NCI-H146 treated with DMSO at 0.1 percent for 48 hours (cell line): ENCODE data around the gene MYO16.

Experiments
- DNase-seq: peaks from one replicate; lab custom pipeline; 2025; ENCODE audit not compliant: unreplicated experiment; lab: John Stamatoyannopoulos, UW

The MYO16 gene

GRCh38 chr13:109166804-109167203 is 537.4 kb downstream of the MYO16 start:
- DNase-seq, result no peak

DNA sequence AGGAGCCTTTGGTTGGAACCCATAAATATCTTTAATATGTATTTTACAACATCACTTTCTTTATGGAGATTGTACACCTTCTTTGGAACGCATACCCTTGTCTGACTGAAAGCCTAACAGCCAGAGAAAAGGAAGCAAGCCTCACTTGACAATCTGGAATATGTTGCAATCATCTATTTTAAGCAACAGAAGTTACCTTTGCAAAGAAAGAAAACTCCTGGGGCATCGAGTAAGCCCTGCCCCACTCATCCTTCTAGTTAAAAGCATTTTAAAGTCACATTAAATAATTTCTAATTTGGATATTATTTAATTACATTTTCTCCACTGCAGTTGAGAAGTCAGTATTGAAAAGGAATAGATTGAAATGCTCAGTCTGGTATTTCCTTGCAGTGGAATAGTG is 542.7 kb downstream of the MYO16 start:
- DNase-seq, result no peak

DNA sequence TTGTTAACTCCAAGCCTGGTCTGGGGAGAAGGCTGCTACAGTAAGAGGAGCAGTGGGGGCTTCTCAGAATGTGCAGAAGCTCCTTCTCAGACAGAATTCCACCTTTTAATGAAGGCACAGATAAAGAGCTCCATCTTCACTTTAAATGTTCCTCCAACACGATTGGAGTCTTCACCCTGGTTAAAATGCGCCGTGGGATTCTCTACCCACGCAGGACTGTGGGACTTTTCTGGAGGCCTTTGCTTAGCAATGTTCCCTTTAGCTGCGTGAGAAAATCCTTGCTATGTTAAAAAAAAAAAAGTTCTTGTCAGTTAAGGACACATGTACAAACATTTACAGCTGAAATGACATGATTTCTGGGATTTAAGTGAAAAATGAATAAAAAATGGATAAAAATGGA is 546.3 kb downstream of the MYO16 start:
- no peak for DNase-seq

DNA sequence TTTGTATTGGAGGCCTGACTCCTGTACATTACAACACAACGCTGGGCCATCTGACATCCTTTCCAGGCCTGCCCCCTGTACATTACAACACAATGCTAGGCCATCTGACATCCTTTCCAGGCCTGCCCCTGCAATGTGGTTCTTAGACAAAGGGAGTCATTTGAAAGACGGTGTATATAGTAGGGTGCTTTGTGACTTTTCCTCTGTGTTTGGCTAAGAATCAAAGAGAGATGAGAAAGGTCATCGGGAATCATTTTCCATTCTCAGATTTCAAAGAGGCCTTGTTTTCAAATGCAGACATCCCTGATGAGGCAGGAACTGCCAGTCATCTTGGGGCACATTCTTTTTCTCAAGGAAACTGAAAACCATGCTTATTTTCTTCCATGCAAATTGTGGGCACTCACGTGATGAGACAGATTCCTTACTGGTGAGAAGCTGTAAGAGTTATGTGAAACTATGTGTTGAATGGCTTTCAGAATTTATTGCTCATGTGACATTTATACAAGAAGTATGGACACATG is 551.6 kb downstream of the MYO16 start:
- no peak for DNase-seq

DNA sequence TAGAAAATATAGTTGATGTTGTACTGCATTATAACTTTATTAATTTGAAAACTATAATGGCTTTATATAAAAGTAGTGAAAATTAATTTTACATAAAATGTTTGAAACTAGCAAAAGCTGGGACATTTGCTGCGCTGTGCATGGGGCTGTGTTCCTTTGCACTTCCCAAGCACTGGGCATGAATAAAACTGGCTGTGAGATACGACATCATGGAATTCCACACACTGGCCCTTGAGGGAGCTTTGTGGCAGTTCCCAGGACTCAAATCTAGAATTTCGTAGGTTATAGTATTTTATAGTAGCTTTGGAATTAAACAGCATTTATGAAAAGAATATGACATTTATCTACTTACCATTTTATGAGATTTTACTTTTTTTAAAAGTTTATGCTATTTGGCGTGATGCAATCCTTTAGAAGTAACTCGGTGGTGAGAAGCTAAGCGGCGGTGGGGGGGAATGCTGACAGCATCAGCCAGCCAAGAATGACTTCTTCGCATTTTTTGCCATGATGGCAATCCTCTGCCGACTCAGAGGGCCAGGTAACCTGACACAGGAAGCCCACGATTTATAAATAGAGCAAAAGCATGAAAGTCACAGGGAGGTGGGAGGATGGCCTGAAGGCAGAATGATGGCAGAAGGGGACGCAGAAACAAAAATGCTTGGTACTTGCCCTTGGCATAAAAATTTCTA is 553.5 kb downstream of the MYO16 start:
- no peak for DNase-seq

GRCh38 chr13:109191413-109191812 is 562.0 kb downstream of the MYO16 start:
- no peak for DNase-seq

DNA sequence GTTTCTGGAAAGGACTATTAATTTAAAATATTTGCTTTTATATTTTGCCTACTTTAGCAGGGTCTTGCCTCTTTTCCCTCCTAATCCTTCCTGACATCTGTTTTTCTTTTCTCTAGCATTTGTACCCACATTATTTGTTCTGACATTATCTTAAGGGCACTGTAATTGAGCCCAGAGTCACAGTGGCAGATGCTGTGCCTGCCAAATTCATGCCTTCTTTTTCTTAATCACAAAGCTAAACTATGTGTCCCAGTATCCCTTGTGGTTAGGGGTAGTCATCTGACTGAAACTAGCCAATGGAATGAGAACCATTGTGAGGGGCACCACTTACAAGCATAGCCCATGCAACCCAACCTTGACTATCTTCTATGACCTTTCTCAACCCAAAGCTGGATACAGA is 562.9 kb downstream of the MYO16 start:
- no peak for DNase-seq

- DNase-seq, result no peak
Measured at GRCh38 chr13:109196948-109197347, 567.5 kb downstream of the MYO16 start.

DNA sequence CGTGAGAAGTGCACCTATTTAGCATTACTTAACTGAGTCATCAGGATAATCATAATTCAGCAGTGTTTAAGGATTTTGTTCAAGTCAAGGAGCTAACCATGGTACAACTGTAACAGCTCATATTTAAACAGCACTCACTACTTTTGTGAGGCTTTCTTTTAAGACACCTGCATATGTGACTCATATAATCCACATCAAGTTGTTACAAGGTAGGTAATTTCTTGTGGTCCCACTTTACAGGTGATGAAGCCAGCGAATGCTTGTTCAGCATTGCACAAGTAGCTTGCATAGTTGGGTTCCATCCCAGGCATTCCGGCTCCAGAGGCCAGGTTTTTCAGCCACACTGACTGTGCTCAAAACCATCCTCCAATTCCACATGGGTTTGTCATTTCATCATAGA is 569.2 kb downstream of the MYO16 start:
- no peak for DNase-seq

- DNase-seq, result no peak
Measured at GRCh38 chr13:109199280-109199679, 569.9 kb downstream of the MYO16 start.

DNA sequence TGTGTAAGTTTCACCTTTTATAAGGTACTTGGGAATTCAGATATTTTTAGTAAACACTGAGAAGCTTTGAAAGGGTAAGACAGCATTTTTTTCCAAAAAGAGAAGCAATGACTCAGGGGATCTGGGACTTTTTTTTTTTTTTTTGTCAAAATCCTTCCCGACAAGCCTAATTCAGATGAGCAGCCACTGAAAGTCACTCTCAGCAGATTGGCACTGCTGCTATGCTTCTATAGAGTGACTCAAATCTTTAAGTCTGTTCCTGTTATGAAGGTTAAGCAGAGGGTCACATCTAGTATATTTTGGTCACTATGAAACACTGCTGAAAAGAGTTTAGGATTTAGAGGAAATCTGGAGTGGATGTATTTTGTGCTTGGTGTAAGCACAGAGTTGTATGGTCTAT is 571.1 kb downstream of the MYO16 start:
- DNase-seq, result no peak

- DNase-seq, result no peak
Measured at GRCh38 chr13:109203587-109203986, 574.2 kb downstream of the MYO16 start.

DNA sequence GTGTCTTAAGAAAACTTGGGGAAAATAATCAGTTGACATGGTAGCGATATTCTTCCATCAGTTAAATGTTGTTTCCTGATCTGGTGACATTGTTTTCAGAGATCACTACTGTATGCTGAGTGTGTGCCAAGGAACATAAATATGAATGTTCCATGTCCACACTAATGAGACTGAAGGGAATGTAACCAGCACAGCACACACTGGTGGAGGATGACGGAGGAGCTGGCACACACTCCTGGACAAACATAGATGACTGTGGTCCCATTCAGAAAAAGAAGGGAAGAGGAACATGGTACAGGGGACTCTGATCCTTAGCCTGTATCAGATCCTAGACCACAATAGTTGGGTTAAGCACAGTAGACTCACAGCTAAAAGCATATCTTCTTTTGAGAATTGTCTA is 574.8 kb downstream of the MYO16 start:
- DNase-seq, result no peak

GRCh38 chr13:109204657-109205056 is 575.2 kb downstream of the MYO16 start:
- no peak for DNase-seq

- DNase-seq, result no peak
Measured at GRCh38 chr13:109205315-109205714, 575.9 kb downstream of the MYO16 start.

GRCh38 chr13:109206616-109207015 is 577.2 kb downstream of the MYO16 start:
- DNase-seq, result no peak

DNA sequence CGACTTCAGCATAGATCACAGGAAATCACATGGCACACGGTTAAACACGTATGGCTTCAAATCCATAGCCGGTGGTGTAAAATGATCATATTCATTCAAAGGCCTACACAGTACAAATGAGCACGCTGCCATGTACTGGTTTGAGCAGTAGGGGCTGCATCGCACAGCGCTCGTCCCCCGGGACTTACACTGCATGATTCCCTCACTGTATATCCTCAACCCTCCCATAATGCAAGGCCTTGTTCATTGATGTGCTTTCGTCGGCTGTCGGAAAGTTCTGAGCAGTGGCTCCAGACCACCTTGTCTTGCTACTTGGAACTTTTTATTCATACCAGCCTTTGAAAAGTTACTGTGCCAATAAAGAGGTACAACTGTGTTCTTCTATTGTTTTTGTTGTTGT is 578.2 kb downstream of the MYO16 start:
- DNase-seq, result no peak

DNA sequence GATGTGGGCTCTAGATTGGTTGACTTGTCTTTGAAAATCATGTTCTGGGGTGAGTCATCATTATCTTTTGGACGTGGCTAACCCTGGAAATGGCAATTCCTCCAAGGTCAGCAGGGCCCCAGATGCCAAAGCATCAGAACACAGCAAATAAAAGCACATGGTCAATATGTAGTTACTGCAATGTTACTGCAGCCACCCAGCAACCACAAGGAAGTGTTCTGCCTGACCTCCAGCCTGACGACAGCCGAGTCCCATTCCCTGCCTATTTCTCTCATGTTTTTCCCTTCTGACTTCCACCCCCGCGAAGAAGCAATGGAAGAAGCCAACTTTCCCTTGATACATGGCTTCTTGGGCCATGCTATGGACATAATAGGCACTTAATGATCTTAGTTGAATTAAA is 579.1 kb downstream of the MYO16 start:
- no peak for DNase-seq

DNA sequence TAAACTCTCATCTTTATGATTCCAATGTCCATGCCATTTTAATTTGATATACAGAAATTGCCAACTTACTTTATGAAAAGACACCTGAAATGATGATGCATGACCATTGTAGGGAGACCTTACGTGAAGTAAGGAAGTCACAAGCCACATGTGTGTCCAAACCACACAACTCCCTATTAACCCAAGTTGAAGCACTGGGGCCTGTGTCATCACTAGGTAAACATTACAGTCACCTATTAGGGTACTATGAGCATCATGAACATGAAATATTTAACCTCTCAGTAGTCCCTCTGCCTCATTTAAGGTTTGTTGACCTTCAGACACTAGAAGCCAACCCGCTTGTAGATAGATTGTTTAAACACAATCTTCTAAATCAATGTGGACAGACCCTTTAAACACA is 580.1 kb downstream of the MYO16 start:
- DNase-seq, result no peak

DNA sequence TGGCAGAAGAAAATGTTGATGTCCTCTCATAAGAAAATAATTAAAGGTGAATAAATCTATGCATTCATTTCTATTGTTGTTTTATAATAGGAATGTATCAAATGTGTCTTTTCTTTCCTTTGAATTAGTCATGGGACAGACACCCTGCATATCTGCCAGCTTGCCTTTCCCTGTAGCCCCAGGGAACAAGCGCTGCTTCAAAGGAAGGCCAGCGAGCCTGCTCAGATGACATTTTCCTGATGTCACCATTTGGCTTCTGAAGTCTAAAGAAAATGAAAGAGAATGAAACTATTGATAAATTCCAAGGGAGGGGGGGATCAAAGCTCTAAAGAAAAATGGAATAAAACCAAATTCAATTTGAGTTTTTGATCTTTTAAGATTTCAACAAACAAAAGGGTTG is 582.2 kb downstream of the MYO16 start:
- no peak for DNase-seq

DNA sequence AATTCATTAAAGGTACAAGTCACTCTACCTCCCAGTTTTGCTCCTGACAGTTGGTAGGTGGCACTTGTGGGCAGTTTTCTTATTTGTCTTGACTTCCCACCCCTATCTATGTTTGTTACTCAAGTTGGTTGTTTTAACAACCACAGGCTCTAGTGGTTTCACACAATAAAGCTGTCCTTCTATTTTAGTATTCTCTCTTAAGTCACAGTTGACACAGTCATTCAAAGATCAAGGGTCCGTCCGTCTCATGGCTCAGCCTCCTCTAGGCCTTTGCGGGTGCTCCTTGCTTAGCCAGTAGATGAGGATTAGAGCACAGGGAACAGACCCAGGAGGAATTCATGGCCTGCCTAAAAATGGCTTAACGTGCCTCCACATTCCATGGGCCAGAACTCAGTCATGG is 583.2 kb downstream of the MYO16 start:
- DNase-seq, result no peak

DNA sequence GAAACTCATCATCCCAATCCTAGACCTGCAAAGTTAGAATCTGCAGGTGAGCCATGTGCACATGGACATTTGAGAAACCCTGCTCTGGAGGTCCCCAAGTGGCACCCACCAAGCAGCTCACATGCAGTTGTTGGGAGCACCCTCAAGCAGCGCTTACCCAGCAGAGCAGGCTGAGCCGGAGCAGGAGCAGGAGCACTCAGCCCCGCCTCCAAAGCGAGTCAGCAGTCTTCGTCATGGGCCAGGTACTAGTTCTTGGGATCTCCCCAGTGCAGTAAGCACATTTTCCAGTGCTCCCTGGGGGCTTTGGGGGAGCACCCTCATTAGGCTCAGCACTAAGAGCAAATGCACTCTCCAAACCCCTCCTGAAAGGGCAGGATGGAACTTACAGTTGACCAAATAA is 584.3 kb downstream of the MYO16 start:
- DNase-seq, result no peak

DNA sequence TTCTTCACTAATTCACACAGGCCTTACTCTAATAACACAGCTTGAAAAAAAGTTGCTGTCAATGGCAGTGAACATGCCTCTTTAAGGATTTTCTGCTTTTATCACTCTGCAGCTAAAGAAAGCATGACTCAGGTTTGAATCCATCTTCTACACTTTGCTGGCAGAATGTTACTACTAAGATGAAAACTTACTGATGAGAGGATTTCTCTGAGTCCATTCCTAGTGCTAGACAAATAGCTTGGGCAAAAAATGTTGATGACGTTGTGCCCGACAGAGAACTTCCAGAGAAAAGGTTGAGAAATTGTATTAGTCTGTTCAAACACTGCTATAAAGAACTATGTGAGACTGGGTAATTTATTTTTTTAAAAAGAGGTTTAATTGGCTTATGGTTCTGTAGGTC is 585.0 kb downstream of the MYO16 start:
- no peak for DNase-seq
